BJ (cell line): ENCODE results near the gene ADARB1. TPM values are rescaled to one million over a fixed set of nuclear protein-coding genes. Genes with fewer than 3 reads are reported as not detected.

Source experiments
- CTCF ChIA-PET: fragments of 350-600 bp; formaldehyde crosslinking; extraction: SDS; loops from one replicate; lab custom pipeline; 2021; ENCODE audit warnings: antibody characterized with exemption, inconsistent platforms; lab: Yijun Ruan, JAX
- POLR2A ChIA-PET: fragments of 300-600 bp; sonication (Branson Sonifier 250); formaldehyde crosslinking; extraction: SDS; loops from one replicate; lab custom pipeline; 2021; ENCODE audit warnings: antibody characterized with exemption; lab: Charles Lee
- DNase-seq: peaks from one replicate; pipeline ENCODE4 v3.0.0-alpha.2; 2011; ENCODE audit warnings: low read depth
- H3K27me3 ChIP-seq: 2 replicates; pipeline ENCODE4 v1.6.0; 2011; ENCODE audit warnings: low read length; ENCODE audit not compliant: control insufficient read depth, insufficient read depth
- H3K36me3 ChIP-seq: 2 replicates; pipeline ENCODE4 v1.5.1; 2011; ENCODE audit warnings: low read length; ENCODE audit not compliant: control insufficient read depth, insufficient read depth
- H3K4me3 ChIP-seq: 2 replicates; pipeline ENCODE4 v1.5.1; 2011; ENCODE audit warnings: low read depth, mild to moderate bottlenecking, control low read depth, low read length
- CTCF ChIP-seq: IDR thresholded peaks from 2 replicates; pipeline ENCODE4 v1.5.1; 2011; ENCODE audit warnings: low read depth, mild to moderate bottlenecking, control low read depth, inconsistent platforms, low read length, moderate library complexity; ENCODE audit not compliant: insufficient read depth
- polyA plus RNA-seq: library from polyadenylated mRNA; depleted of rRNA; stranded (reverse); fragments of >200 nt; gene quantifications from 2 replicates; pipeline ENCODE4 v1.2.3, GENCODE V29; 2011

ADARB1 gene
- polyA plus RNA-seq, 1 experiment, result 10.9 TPM

GRCh38 chr21:45096217-45096616 is 21.8 kb downstream of the ADARB1 start:
- CTCF ChIA-PET, result interaction anchor here (1.5 to 2.0 kb wide), 2 partner anchors 33 to 41 kb away, joined by 5 to 11 read pairs; no protein-coding TSS in a partner anchor
- no peak overlapping the region for H3K4me3 ChIP-seq
- no peaks in the 10 kb centered on the region for H3K27me3 ChIP-seq
- no peak for TF ChIP-seq CTCF
- DNase-seq, result no peak
- POLR2A ChIA-PET, result no interaction called here
- H3K36me3 ChIP-seq, result no peaks in the 10 kb centered on the region

GRCh38 chr21:45097827-45098387 is 23.5 kb downstream of the ADARB1 start:
- no peaks in the 10 kb centered on the region for H3K36me3 ChIP-seq
- DNase-seq, result no peak
- ChIA-PET POLR2A (no interaction called here), CTCF (interaction anchor here (0.9 to 3.1 kb wide), 4 partner anchors 10 to 43 kb away, joined by 3 to 15 read pairs (median 8); no protein-coding TSS in a partner anchor)
- H3K4me3 ChIP-seq, result no peak overlapping the region
- no peaks in the 10 kb centered on the region for H3K27me3 ChIP-seq
- no peak for TF ChIP-seq CTCF

- TF ChIP-seq CTCF, result peak; percentile 43
- CTCF ChIA-PET, result interaction anchor here (1.1 to 3.1 kb wide), 6 partner anchors 9 to 26 kb away, joined by 3 to 15 read pairs (median 4); no protein-coding TSS in a partner anchor
- no peaks in the 10 kb centered on the region for H3K27me3 ChIP-seq
- no peak for DNase-seq
- H3K4me3 ChIP-seq, result no peak overlapping the region
- POLR2A ChIA-PET, result no interaction called here
- H3K36me3 ChIP-seq, result no peaks in the 10 kb centered on the region
Observed at GRCh38 chr21:45098867-45099266, 24.5 kb downstream of the ADARB1 start.

DNA sequence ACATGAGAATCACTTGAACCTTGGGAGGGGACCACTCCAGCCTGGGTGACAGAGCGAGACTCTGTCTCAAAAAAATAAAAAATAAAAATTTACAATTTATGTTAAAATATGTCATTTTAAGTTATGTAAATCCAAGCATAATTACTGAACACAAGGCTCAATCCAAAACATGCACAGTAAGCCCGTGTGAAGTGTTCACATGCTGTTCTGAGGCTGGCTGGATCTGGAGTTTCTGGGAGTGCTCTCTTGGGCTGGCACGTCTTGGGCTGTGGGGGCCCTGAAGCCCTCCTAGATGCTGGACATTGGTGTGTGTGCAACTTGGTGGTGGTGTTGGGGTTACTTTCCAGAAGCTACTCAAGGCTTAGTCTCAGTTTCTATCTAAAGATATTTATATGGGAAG is 25.2 kb downstream of the ADARB1 start:
- POLR2A ChIA-PET, result no interaction called here
- H3K27me3 ChIP-seq, result no peaks in the 10 kb centered on the region
- DNase-seq, result no peak
- H3K4me3 ChIP-seq, result no peak overlapping the region
- no peaks in the 10 kb centered on the region for H3K36me3 ChIP-seq
- CTCF ChIA-PET, result interaction anchor here (1.0 to 3.1 kb wide), 8 partner anchors 8 to 151 kb away, joined by 3 to 15 read pairs (median 4); no protein-coding TSS in a partner anchor
- TF ChIP-seq CTCF, result no peak

GRCh38 chr21:45100866-45101265 is 26.5 kb downstream of the ADARB1 start:
- Histone ChIP-seq H3K27me3 (no peaks in the 10 kb centered on the region), H3K36me3 (no peaks in the 10 kb centered on the region), H3K4me3 (no peak overlapping the region)
- POLR2A ChIA-PET, result no interaction called here
- no peak for TF ChIP-seq CTCF
- no peak for DNase-seq
- CTCF ChIA-PET, result interaction anchor here (0.9 to 2.3 kb wide), 5 partner anchors 17 to 44 kb away, joined by 3 to 17 read pairs (median 3); no protein-coding TSS in a partner anchor
